LNCaP clone FGC (cell line): ENCODE results near the gene STXBP1.

Experiments used
- DNase-seq: peaks from one replicate; pipeline ENCODE4 v3.0.0-alpha.2; 2011; ENCODE audit warnings: low read depth
- H3K4me3 ChIP-seq: 2 replicates; pipeline ENCODE4 v1.5.1; 2011; ENCODE audit warnings: mild to moderate bottlenecking, low read depth, low read length, control low read depth
- TF ChIP-seq, protein P1 (sequence below): IDR thresholded peaks from 2 replicates; pipeline ENCODE4 v1.5.1; 2012; ENCODE audit warnings: mild to moderate bottlenecking; ENCODE audit not compliant: control insufficient read depth, insufficient read depth; ENCODE audit errors: extremely low read depth

STXBP1 gene

DNA sequence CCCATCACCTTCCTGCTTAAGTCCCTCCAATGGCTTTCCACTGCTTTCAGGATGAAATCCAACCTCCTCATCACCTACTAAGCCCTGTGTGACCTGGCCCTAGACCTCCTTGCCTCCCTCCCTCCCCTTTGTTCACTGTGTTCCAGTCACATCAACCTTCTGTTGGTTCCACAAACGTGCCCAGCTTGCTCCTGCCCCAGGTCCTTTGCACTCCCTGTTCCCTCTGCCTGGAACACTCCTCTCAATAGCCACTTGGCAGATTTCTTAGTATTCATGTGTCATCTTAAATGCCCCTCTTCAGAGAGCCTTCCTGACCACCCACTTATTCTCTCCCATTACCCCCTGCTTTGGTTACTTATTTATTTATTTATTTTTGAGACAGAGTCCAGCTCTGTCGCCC is 24.1 kb upstream of the STXBP1 start:
- no peak for DNase-seq
- TF ChIP-seq, protein P1, sequence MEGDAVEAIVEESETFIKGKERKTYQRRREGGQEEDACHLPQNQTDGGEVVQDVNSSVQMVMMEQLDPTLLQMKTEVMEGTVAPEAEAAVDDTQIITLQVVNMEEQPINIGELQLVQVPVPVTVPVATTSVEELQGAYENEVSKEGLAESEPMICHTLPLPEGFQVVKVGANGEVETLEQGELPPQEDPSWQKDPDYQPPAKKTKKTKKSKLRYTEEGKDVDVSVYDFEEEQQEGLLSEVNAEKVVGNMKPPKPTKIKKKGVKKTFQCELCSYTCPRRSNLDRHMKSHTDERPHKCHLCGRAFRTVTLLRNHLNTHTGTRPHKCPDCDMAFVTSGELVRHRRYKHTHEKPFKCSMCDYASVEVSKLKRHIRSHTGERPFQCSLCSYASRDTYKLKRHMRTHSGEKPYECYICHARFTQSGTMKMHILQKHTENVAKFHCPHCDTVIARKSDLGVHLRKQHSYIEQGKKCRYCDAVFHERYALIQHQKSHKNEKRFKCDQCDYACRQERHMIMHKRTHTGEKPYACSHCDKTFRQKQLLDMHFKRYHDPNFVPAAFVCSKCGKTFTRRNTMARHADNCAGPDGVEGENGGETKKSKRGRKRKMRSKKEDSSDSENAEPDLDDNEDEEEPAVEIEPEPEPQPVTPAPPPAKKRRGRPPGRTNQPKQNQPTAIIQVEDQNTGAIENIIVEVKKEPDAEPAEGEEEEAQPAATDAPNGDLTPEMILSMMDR = no peak
- no peak overlapping the region for H3K4me3 ChIP-seq

DNA sequence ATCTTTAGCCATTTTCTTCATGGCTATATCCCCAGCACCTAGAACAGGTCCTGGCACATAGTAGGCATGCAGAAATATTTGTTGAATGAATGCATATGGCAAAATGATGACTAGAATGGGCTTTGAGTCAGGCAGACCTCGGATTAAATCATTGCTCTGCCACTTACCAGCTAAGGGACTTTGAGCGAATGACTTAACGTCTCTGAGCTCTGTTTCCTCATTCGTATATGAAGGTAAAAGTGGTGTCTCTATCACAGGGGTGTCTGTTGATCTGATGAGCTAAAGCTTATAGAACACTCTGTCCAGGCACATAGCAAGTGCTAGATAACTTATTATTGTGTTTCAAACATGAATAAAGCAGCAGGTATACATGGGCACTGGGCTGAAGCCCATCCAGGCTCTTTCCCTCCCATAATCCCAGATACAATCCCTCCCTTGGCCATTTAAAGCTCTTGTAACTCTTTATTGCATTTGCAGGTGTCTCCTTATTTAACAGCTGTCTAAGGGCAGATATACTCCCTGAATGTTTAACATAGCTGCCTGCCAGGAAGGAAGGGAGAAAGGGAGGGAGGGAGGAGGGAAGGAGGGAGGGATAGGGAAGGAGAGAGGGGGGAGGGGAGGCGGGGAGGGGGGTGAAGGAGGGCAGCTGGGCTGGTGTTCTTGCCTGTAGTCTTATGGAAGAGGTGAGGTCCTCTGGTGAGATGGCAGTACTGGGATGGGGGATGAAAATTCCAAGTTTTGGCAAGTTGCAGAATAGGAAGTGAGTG is 23.2 kb upstream of the STXBP1 start:
- DNase-seq = peak; percentile 76
- H3K4me3 ChIP-seq = no peak overlapping the region
- TF ChIP-seq, protein P1 = no peak

DNA sequence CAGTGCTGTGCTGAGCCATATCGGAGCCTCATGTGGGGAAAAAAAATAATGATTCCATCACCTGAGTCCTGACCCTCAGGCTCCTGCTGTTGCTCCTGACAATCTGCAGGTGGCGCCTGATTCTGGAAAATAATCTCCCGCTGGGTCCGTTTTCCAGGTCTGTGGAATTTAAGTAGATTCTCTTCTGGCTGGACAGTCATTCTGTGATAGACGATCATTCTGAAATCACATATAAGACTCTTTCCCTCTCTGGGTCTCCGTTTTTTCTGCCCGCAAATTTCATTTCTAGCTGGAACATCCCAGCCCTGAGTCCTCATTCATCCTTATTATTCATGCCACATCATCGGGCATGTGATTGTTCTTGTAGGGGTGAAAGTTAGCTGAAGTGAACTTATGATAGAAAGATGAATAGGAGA is 22.1 kb upstream of the STXBP1 start:
- no peak overlapping the region for H3K4me3 ChIP-seq
- TF ChIP-seq, protein P1 = peak; percentile 86
- peak; percentile 56 for DNase-seq

DNA sequence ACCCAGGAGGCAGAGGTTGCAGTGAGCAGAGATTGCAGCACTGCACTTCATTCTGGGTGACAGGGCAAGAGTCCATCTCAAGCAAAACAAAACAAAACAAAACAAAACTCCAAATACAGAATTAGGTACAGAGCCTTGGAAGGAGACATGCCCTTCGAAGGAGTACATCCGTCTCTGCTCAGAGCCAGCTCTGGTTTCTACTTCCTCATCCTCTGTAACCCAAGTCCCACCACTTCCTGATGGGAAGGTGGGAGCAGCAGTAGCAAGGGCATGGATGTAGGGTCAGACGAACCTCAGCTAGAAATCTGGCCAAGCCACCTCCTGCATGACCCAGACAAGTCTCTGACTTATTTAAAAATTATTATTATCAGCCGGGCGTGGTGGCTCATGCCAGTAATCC is 16.5 kb upstream of the STXBP1 start:
- no peak overlapping the region for H3K4me3 ChIP-seq
- TF ChIP-seq, protein P1 = no peak
- no peak for DNase-seq

DNA sequence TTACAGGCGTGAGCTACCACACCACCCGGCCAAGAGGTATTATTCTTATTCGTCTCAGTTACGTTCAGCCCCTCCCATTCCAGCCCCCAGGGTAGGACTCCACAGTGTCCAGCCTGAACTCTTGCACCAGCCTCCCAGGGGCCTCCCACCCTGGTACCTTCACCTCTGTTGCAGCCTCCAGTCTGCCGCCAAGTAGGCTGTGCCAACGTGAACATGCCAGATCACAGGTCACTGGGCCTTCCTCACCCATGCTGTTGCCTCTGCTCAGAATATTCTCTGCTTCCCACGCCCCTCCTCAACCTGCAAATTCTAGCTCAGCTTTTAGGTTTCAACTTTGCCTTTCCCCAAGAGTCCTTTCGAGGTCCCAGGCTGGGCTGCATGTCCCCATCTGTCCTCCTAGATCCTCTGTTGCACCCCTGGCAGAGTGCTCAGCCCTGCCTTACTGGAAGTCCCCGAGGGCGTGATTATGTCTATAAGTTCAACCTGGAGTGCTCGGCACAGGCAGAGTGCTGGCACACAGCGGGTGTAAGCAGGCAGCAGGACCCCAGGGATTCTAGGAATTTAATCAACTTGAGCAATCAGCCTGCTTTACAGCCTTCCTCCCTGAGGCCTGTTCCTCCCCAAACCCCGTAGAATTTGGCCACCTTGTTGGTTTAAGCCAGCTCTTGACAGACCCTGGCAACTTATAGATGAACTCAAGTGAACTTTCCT is 13.1 kb upstream of the STXBP1 start:
- DNase-seq = no peak
- H3K4me3 ChIP-seq = no peak overlapping the region
- TF ChIP-seq, protein P1 = no peak

DNA sequence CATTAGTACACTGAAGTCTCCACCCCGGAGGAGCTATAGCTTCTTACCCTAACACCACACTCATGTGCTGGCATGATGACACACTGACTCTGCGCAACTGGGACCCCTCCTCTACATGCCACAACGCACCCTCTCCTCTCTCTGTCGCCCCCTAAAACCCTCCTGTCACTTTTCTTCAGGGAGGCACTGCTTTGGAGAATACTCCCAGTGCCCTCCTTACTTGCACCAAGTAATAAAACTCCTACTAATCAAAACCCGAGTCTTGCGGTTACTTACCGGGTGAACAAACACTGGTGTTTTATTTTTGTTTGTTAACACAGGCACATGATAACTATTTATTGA is 12.6 kb upstream of the STXBP1 start:
- TF ChIP-seq, protein P1 = no peak
- H3K4me3 ChIP-seq = no peak overlapping the region
- DNase-seq = no peak

DNA sequence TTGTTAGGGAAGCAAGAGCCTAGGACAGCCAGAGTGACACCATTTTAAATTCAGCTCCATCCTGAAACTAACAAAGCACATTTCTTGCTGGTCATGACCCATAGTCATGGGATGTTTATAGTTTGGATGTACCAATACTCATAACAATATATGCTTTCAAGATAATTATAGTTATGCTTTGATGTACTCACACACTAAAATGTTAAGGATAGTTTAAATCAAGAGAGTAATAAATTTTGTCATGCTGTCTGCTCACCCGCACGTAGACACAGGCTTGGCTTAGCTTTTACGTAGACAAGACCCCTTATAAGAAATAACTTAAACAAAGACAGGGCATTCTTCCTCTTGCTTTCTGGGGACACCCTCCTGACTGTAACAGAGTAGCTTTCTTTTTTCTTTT is 8.9 kb upstream of the STXBP1 start:
- DNase-seq = no peak
- H3K4me3 ChIP-seq = no peak overlapping the region
- TF ChIP-seq, protein P1 = no peak
